DOHH2 (cell line): ENCODE data around the gene TTC33.

Experiments
- H3F3A ChIP-seq: fragments of 200-600 bp; sonication (generic), shearing (Covaris generic); 2 replicates; pipeline ENCODE4 v1.6.0; 2016; ENCODE audit warnings: antibody characterized with exemption, mild to moderate bottlenecking; ENCODE audit not compliant: control insufficient read depth, insufficient read depth
- H3K27ac ChIP-seq: fragments of 200-600 bp; sonication (generic); 2 replicates; pipeline ENCODE4 v1.5.1; 2014; ENCODE audit warnings: low read depth, mild to moderate bottlenecking, low read length, moderate library complexity
- H3K27me3 ChIP-seq: fragments of 200-600 bp; sonication (generic); 2 replicates; pipeline ENCODE4 v1.6.1; 2014; ENCODE audit warnings: mild to moderate bottlenecking, low read length, mixed read lengths; ENCODE audit not compliant: control insufficient read depth
- H3K36me3 ChIP-seq: fragments of 200-600 bp; sonication (generic); 2 replicates; pipeline ENCODE4 v1.6.1; 2014; ENCODE audit warnings: mild to moderate bottlenecking, low read length, moderate library complexity, mixed read lengths; ENCODE audit not compliant: control insufficient read depth
- H3K4me1 ChIP-seq: fragments of 200-600 bp; sonication (generic); 2 replicates; pipeline ENCODE4 v1.6.1; 2014; ENCODE audit warnings: mild to moderate bottlenecking, low read length, mixed read lengths; ENCODE audit not compliant: control insufficient read depth
- H3K4me2 ChIP-seq: fragments of 200-600 bp; sonication (generic); 2 replicates; pipeline ENCODE4 v1.6.0; 2014; ENCODE audit warnings: mild to moderate bottlenecking, low read length, moderate library complexity
- H3K4me3 ChIP-seq: fragments of 200-600 bp; sonication (generic); 2 replicates; pipeline ENCODE4 v1.5.1; 2014; ENCODE audit warnings: mild to moderate bottlenecking, low read length, mixed read lengths
- H3K79me2 ChIP-seq: fragments of 200-600 bp; sonication (generic); 2 replicates; pipeline ENCODE4 v1.6.1; 2014; ENCODE audit warnings: mild to moderate bottlenecking, low read length, mixed read lengths; ENCODE audit not compliant: control insufficient read depth
- H3K9me2 ChIP-seq: fragments of 200-600 bp; sonication (generic); replicated peaks from 2 replicates; pipeline ENCODE4 v1.6.1; 2014; ENCODE audit warnings: mild to moderate bottlenecking, low read length, mixed read lengths; ENCODE audit not compliant: control insufficient read depth
- H3K9me3 ChIP-seq: fragments of 200-600 bp; sonication (generic); 2 replicates; pipeline ENCODE4 v1.6.1; 2014; ENCODE audit warnings: antibody characterized with exemption, low read length, mixed read lengths; ENCODE audit not compliant: control insufficient read depth, insufficient read depth
- H4K20me1 ChIP-seq: fragments of 200-600 bp; sonication (generic); 2 replicates; pipeline ENCODE4 v1.6.0; 2014; ENCODE audit warnings: low read depth, mild to moderate bottlenecking, antibody characterized with exemption, low read length, moderate library complexity; ENCODE audit not compliant: control insufficient read depth, insufficient read depth
- EZH2phosphoT487 ChIP-seq: fragments of 200-600 bp; sonication (generic); IDR thresholded peaks from 2 replicates; pipeline ENCODE4 v1.6.1; 2017; ENCODE audit warnings: borderline replicate concordance, mild to moderate bottlenecking, antibody characterized with exemption, low read length, moderate library complexity, mixed read lengths
- TF ChIP-seq, protein P1 (sequence below): fragments of 200-600 bp; sonication (generic); IDR thresholded peaks from one replicate; pipeline ENCODE4 v1.5.1; 2014; ENCODE audit warnings: antibody characterized with exemption, mild to moderate bottlenecking, low read depth, low read length; ENCODE audit not compliant: poor library complexity, severe bottlenecking

TTC33 gene

DNA sequence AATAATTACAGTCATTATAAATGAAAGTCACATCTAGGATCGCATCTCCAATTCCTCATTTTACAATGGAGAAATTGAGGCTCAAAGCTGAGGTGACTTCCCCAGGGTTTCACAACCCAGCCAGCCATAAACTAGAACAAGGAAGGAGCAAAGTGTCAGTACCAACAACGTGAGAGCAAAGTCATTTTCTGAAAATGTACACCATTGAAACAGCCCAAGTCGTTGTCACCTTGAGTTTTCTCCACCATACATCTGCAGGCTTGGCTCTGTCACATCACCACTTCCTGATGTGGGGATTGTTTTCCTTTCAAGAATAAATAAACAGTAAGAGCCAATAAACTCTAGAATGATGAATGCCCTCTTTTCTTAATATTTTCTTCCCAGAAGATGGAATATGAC is 260.5 kb downstream of the TTC33 start:
- H3K9me2 ChIP-seq: no peaks in the 10 kb centered on the region
- H3K4me1 ChIP-seq: no peaks in the 10 kb centered on the region; the same call in 1 of the 2 replicates
- H4K20me1 ChIP-seq: no peaks in the 10 kb centered on the region
- no peaks in the 10 kb centered on the region for H3F3A ChIP-seq
- H3K27me3 ChIP-seq: no peaks in the 10 kb centered on the region
- no peaks in the 10 kb centered on the region for H3K36me3 ChIP-seq
- no peak overlapping the region for H3K4me3 ChIP-seq
- no peaks in the 10 kb centered on the region for H3K9me3 ChIP-seq
- H3K4me2 ChIP-seq: no peak overlapping the region
- no peak for TF ChIP-seq EZH2phosphoT487
- TF ChIP-seq, protein P1, sequence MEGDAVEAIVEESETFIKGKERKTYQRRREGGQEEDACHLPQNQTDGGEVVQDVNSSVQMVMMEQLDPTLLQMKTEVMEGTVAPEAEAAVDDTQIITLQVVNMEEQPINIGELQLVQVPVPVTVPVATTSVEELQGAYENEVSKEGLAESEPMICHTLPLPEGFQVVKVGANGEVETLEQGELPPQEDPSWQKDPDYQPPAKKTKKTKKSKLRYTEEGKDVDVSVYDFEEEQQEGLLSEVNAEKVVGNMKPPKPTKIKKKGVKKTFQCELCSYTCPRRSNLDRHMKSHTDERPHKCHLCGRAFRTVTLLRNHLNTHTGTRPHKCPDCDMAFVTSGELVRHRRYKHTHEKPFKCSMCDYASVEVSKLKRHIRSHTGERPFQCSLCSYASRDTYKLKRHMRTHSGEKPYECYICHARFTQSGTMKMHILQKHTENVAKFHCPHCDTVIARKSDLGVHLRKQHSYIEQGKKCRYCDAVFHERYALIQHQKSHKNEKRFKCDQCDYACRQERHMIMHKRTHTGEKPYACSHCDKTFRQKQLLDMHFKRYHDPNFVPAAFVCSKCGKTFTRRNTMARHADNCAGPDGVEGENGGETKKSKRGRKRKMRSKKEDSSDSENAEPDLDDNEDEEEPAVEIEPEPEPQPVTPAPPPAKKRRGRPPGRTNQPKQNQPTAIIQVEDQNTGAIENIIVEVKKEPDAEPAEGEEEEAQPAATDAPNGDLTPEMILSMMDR: no peak
- H3K79me2 ChIP-seq: no peaks in the 10 kb centered on the region
- H3K27ac ChIP-seq: no peak overlapping the region

DNA sequence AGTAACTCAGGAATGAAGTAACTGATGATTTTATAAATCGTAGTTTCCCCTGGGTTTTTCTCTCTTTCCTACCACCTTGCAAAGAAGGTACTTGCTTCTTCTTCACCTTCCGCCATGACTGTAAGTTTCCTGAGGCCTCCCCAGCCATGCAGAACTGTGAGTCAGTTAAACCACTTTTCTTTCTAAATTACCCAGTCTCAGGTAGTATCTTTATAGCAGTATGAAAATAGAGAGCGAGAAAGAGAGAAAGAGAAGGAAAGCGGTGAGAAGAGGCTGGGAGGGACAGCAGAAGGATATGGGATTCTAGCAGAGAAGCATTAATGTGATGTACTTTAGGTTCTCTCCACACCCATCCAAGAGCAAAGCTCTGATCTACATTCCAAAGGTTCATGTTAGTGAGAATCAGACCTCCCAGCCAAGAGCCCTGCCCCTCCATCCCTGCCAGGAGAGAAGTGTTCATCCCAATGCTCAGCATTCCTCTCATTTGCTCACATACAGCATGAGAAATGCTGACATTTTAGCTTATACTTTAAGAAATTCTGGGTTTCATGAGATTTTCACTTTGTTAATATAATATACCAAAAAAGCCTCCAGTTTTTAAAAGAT is 261.0 kb downstream of the TTC33 start:
- H3K4me2 ChIP-seq: no peak overlapping the region
- H3K36me3 ChIP-seq: no peaks in the 10 kb centered on the region
- no peak for TF ChIP-seq EZH2phosphoT487
- TF ChIP-seq, protein P1: no peak
- H4K20me1 ChIP-seq: no peaks in the 10 kb centered on the region
- H3K27me3 ChIP-seq: no peaks in the 10 kb centered on the region
- H3K9me3 ChIP-seq: no peaks in the 10 kb centered on the region
- H3K4me1 ChIP-seq: no peaks in the 10 kb centered on the region; the same call in 1 of the 2 replicates
- H3K27ac ChIP-seq: no peak overlapping the region
- H3K4me3 ChIP-seq: no peak overlapping the region
- no peaks in the 10 kb centered on the region for H3F3A ChIP-seq
- H3K9me2 ChIP-seq: no peaks in the 10 kb centered on the region
- no peaks in the 10 kb centered on the region for H3K79me2 ChIP-seq

DNA sequence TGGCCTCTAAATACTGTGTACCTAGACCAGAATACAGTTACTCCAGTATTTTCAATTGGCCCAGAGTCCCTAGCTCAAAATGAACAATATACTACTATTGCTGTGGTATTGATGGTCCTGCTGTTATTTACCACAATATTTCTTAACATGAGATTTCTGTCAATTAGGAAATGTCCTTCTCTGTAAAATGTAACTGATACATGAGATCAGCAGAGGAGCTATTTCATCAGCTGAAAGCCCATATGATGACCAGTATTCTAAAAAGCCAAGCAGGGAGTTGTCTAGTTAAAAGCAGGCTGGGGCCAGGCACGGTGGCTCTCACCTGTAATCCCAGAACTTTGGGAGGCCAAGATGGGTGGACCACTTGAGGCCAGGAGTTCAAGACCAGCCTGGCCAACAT is 263.7 kb downstream of the TTC33 start:
- Histone ChIP-seq H4K20me1 (no peaks in the 10 kb centered on the region), H3K4me3 (no peak overlapping the region), H3K27me3 (no peaks in the 10 kb centered on the region), H3K4me2 (no peak overlapping the region), H3F3A (no peaks in the 10 kb centered on the region), H3K9me3 (no peaks in the 10 kb centered on the region), H3K9me2 (no peaks in the 10 kb centered on the region), H3K79me2 (no peaks in the 10 kb centered on the region), H3K36me3 (no peaks in the 10 kb centered on the region), H3K27ac (no peak overlapping the region), H3K4me1 (peaks cover 10% of the 10 kb centered on the region)
- no peak for TF ChIP-seq EZH2phosphoT487
- TF ChIP-seq, protein P1: no peak
